ENCODE results near the gene TMEM269. TPM values are rescaled to one million over a fixed set of nuclear protein-coding genes. Genes with fewer than 3 reads are reported as not detected.

Gene TMEM269
- total RNA-seq, 3 donors from 2014 or later, result not detected

DNA sequence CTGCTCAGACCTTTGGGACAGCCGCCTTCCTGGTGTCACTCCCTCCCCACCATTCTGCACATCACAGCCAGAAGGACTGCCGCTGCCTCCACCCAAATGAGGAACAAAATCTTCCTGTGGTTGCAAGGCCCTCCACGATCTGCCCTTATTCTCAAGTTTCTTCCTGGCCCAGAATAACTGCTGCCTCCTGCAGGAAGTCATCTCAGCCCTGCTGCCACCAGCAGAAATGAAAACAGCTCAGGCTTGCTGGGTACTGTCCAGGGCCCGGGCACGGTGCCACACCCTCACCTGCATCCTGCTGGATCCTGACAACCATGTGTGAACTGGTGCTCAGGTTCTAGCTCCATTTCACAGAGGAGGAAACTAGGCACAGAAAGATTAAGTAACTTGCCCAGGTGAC, 47.5 kb upstream of the TMEM269 start:
- Histone ChIP-seq H3K4me1 (ENCODE audit: low read depth) (peaks cover 11% of the 10 kb centered on the region), H3K36me3 (ENCODE audit: low read depth) (no peaks in the 10 kb centered on the region), H3K9me3 (no peaks in the 10 kb centered on the region), H3K4me3 (no peak overlapping the region)
- DNase-seq (peak; percentile 72 to 78 (median 74)), ATAC-seq (peak; percentile 70)
- intact Hi-C loops (cut with DNase I, micrococcal nuclease), result no loop called here
- TF ChIP-seq, protein P1, sequence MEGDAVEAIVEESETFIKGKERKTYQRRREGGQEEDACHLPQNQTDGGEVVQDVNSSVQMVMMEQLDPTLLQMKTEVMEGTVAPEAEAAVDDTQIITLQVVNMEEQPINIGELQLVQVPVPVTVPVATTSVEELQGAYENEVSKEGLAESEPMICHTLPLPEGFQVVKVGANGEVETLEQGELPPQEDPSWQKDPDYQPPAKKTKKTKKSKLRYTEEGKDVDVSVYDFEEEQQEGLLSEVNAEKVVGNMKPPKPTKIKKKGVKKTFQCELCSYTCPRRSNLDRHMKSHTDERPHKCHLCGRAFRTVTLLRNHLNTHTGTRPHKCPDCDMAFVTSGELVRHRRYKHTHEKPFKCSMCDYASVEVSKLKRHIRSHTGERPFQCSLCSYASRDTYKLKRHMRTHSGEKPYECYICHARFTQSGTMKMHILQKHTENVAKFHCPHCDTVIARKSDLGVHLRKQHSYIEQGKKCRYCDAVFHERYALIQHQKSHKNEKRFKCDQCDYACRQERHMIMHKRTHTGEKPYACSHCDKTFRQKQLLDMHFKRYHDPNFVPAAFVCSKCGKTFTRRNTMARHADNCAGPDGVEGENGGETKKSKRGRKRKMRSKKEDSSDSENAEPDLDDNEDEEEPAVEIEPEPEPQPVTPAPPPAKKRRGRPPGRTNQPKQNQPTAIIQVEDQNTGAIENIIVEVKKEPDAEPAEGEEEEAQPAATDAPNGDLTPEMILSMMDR (IDR thresholded peaks at IDR 0.05), result no peak

GRCh38 chr1:42737986-42738677, 46.7 kb upstream of the TMEM269 start:
- no peaks in the 10 kb centered on the region for H3K36me3 ChIP-seq (ENCODE audit: low read depth)
- intact Hi-C loops (cut with DNase I, micrococcal nuclease), result no loop called here
- H3K4me1 ChIP-seq (ENCODE audit: low read depth), result peaks cover 11% of the 10 kb centered on the region
- TF ChIP-seq, protein P1 (IDR thresholded peaks at IDR 0.05), result no peak
- no peak for DNase-seq
- no peak overlapping the region for H3K4me3 ChIP-seq
- no peak for ATAC-seq
- H3K9me3 ChIP-seq, result no peaks in the 10 kb centered on the region

DNA sequence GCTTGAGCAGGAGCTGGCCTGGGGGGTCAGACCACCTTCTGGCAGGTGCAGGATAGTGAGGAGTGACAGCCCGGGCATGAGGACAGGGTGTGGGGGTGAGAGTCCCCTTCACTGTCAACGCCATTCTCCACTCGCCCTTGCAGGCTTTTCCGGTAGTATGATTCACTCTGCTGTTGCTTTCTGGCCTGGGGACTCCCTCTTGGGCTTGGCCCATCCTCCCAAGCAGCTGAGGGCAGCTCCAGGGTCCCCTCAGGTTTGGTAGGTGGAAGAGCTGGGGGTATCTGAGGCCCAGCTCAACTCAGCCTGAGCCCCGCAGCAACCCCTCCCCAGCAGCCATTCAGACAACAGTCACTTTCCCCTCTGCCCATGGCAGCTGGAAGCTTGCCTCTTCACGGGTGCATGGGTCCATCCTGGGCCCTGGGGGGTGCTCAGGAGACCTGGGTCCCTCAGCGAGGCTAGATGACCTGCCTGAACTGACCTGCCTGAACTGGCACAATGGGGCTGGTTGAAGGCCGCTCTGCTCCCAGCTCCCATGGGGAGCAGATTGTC, 46.0 kb upstream of the TMEM269 start:
- intact Hi-C loops (cut with DNase I, micrococcal nuclease), result no loop called here
- DNase-seq (no peak), ATAC-seq (no peak)
- Histone ChIP-seq H3K9me3 (no peaks in the 10 kb centered on the region), H3K4me3 (no peak overlapping the region), H3K36me3 (ENCODE audit: low read depth) (no peaks in the 10 kb centered on the region), H3K4me1 (ENCODE audit: low read depth) (peaks cover 11% of the 10 kb centered on the region)
- TF ChIP-seq, protein P1 (IDR thresholded peaks at IDR 0.05), result no peak

DNA sequence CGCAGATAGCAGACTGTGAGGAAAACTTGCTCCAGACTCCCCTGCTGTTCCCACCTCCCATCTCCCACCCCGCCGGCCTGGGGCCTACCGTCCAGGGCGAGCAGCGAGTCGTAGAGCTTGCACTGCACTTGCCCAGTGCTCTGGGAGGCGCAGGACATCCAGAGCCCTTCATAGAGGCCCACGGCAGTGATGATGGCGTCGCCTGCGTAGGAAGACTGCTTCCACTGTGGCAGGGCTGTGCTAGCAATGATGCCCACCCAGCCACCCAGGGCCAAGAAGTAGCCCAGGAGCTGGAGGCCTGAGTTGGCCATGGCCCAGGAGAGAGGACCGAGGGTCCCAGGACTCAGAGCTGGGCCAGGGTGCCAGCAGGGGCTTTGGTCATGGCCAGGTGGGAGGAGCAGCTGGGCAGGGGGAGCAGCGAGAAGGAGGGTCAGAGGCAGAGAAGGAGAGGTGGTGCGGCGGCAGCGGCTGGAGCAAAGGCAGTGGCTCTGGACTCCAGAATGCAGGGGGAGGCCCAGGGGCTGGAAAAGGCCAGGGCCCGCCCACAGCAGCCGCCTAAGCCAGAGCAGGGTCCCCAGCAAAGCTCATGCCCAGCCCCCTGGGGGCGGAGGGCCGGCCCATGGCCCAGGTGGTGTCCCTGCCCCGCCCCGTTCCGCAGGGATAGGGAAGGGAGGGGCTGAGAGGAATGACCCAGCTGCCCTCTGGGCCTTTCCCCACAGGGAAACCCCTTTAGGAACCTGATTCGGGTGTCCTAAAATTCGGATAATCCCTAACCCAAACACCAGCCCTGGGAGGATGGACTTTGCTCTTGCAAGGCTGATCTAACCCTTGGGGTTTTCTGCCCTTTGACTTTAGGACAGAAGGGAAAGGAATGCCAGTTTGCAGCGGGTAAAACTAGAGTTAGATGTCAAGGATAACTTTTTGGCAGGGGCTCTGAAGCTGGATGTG, 44.8 kb upstream of the TMEM269 start, which contains the start of gene CLDN19:
CLDN19 (minus strand) TSS at position 484 of the 948 bp plus-strand sequence; CDS start at position 311, 173 bp downstream.
- H3K36me3 ChIP-seq (ENCODE audit: low read depth), result no peaks in the 10 kb centered on the region
- H3K9me3 ChIP-seq, result no peaks in the 10 kb centered on the region
- intact Hi-C loops (cut with DNase I, micrococcal nuclease), result loop anchor here in 1 of 2 donors (10.0 kb wide), 1 partner anchor 165 kb away; no protein-coding TSS in a partner anchor
- no peak within 1 kb of the TSS for H3K4me3 ChIP-seq
- H3K4me1 ChIP-seq (ENCODE audit: low read depth), result peaks cover 11% of the 10 kb centered on the region
- DNase-seq (peak in 2 of 3 donors; percentile 40 to 46), ATAC-seq (no peak)
- TF ChIP-seq, protein P1 (IDR thresholded peaks at IDR 0.05), result no peak

GRCh38 chr1:42740851-42741580, 43.8 kb upstream of the TMEM269 start:
- H3K4me1 ChIP-seq (ENCODE audit: low read depth), result peaks cover 7% of the 10 kb centered on the region
- TF ChIP-seq, protein P1 (IDR thresholded peaks at IDR 0.05), result no peak
- H3K36me3 ChIP-seq (ENCODE audit: low read depth), result no peaks in the 10 kb centered on the region
- DNase-seq (peak in 1 of 3 donors; percentile 34), ATAC-seq (no peak)
- intact Hi-C loops (cut with DNase I, micrococcal nuclease), result loop anchor here in 1 of 2 donors (10.0 kb wide), 1 partner anchor 166 kb away; no protein-coding TSS in a partner anchor
- H3K9me3 ChIP-seq, result no peaks in the 10 kb centered on the region
- H3K4me3 ChIP-seq, result no peak overlapping the region
